ENCODE data around the gene NCSTN. TPM values are rescaled to one million over a fixed set of nuclear protein-coding genes. Genes with fewer than 3 reads are reported as not detected.

Gene NCSTN
- total and polyA plus RNA-seq, 9 of the 15 experiments (the other 6 are each of a cell fraction or from before 2014, with no cell fraction given) = 21.3 to 91.1 (median 57.9) TPM

- TF ChIP-seq TFAP4 (CRISPR knock-in tag; IDR thresholded peaks at IDR 0.05; ENCODE audit: borderline replicate concordance) (no peak), CHCHD3 (CRISPR knock-in tag; IDR thresholded peaks at IDR 0.05) (no peak), TARDBP (IDR thresholded peaks at IDR 0.05) (no peak), RAD21 (CRISPR knock-in tag; conservative IDR thresholded peaks at IDR 0.05 in 1 of 2, IDR thresholded peaks at IDR 0.05 in 1 of 2) (no peak), HNRNPUL1 (IDR thresholded peaks at IDR 0.05; ENCODE audit: low read length) (no peak), BRF2 (IDR thresholded peaks at IDR 0.05; ENCODE audit: borderline replicate concordance, insufficient read depth, insufficient read length) (no peak), PBX2 (CRISPR knock-in tag; IDR thresholded peaks at IDR 0.05; ENCODE audit: low read depth) (no peak), PBX2 (tag; conservative IDR thresholded peaks at IDR 0.05; ENCODE audit: low read depth) (no peak), SLC30A9 (CRISPR knock-in tag; IDR thresholded peaks at IDR 0.05) (no peak), POLR2A (conservative IDR thresholded peaks at IDR 0.05) (no peak), MYNN (IDR thresholded peaks at IDR 0.05) (no peak), MYNN (CRISPR knock-in tag; IDR thresholded peaks at IDR 0.05) (no peak), NCOA2 (IDR thresholded peaks at IDR 0.05; ENCODE audit: partially characterized antibody in 2 of 2) (no peak), EP400 (IDR thresholded peaks at IDR 0.05) (0 out of 2 replicates have a peak, but pooled peaks have one; percentile 17), MAFF (IDR thresholded peaks at IDR 0.05; ENCODE audit: low read length) (peak; percentile 33; the same call in 1 of the 2 replicates), PKNOX1 (IDR thresholded peaks at IDR 0.05) (peak; percentile 32), SIN3B (IDR thresholded peaks at IDR 0.05; ENCODE audit: low read depth) (no peak), ZKSCAN1 (IDR thresholded peaks at IDR 0.05; ENCODE audit: low read depth, low read length) (no peak), BRF1 (IDR thresholded peaks at IDR 0.05; ENCODE audit: borderline replicate concordance, extremely low read depth, insufficient read length) (no peak), CC2D1A (IDR thresholded peaks at IDR 0.05) (no peak), MED1 (CRISPR knock-in tag; IDR thresholded peaks at IDR 0.05; ENCODE audit: borderline replicate concordance) (no peak)
Observed at GRCh38 chr1:160367934-160368923, 25.0 kb downstream of the NCSTN start (continued).
